Ovary (tissue), 9 donors: Measurements from ENCODE around the gene ARHGAP8. TPM values are rescaled to one million over a fixed set of nuclear protein-coding genes. Genes with fewer than 3 reads are reported as not detected.

ENCODE experiments used
- DNase-seq, 5 donors: peaks; one replicate each; pipeline ENCODE4 v3.0.0-alpha.2; 2019 to 2020
- H3K27ac ChIP-seq, 2 donors: fragments of 200-600 bp; one replicate each; pipeline versions ENCODE4 v1.5.1 to v1.8.0; 2019 to 2022
- H3K27me3 ChIP-seq: fragments of 200-600 bp; one replicate; pipeline ENCODE4 v1.8.0; 2022
- H3K36me3 ChIP-seq: fragments of 200-600 bp; sonication (generic); one replicate; pipeline ENCODE4 v1.5.1; 2019
- H3K4me1 ChIP-seq: one replicate; pipeline ENCODE4 v1.8.1; 2013; ENCODE audit warnings: mild to moderate bottlenecking, moderate library complexity; ENCODE audit not compliant: insufficient read depth
- H3K4me3 ChIP-seq: fragments of 200-600 bp; sonication (generic); one replicate; pipeline ENCODE4 v1.5.1; 2017
- H3K9me3 ChIP-seq, 2 donors: fragments of 200-600 bp in 1 of 2; sonication (generic) in 1 of 2; one replicate each; pipeline versions ENCODE4 v1.5.1 to v1.8.1; 2013 to 2019; ENCODE audit warnings: mild to moderate bottlenecking in 1 of 2, moderate library complexity in 1 of 2
- EP300 ChIP-seq: sonication (generic); formaldehyde crosslinking; IDR thresholded peaks from one replicate; pipeline ENCODE4 v1.6.1; 2017; ENCODE audit warnings: antibody characterized with exemption
- POLR2A ChIP-seq: fragments of 450-650 bp; IDR thresholded peaks from one replicate; pipeline ENCODE4 v1.6.1; 2017; ENCODE audit warnings: antibody characterized with exemption, mild to moderate bottlenecking, moderate library complexity
- WGBS, 3 donors: extraction: QIAGEN DNeasy Blood & Tissue Kit in 1 of 3; methylation state at CpG; one replicate each; pipeline versions ENCODE4 v1.1.5 to v1.1.7; 2013 to 2017; 5-methylcytosine and 5-hydroxymethylcytosine counted together
- intact Hi-C, 4 donors: fragments of 100-400 bp; cut with DNase I; formaldehyde crosslinking; loops; one replicate each; pipeline versions ENCODE4 v1.11.0 to v1.15.1; 2022 to 2023
- polyA plus RNA-seq, 2 donors: library from polyadenylated mRNA; stranded (reverse); fragments of 200-250 nt in 1 of 2; fragments of 350-450 nt in 1 of 2; fragmentation: Illumina TruSeq in 1 of 2; extraction: RNeasy Lipid Tissue Mini Kit (QIAGEN cat#74804) in 1 of 2; gene quantifications; one replicate each; pipeline ENCODE4 v1.2.3, GENCODE V29; 2013 to 2014
- total RNA-seq, 7 donors: library from RNA; depleted of rRNA in 2 of 7; stranded (reverse); fragments of >200 nt in 2 of 7; fragmentation: NEBNext Ultra II Directional in 3 of 7; extraction: Animal tissue kit (Norgen Biotek cat#: 25700) in 3 of 7; gene quantifications; one replicate each; pipeline versions ENCODE4 v1.1.0 to v1.2.4, GENCODE V29; 2016 to 2023
- TF ChIP-seq, protein P1 (sequence below), 3 donors: fragments of 450-650 bp in 2 of 3; fragments of 200-600 bp in 1 of 3; IDR thresholded peaks; one replicate each; pipeline versions ENCODE4 v1.5.1 to v1.8.0; 2016 to 2022; ENCODE audit warnings: antibody characterized with exemption in 3 of 3, mild to moderate bottlenecking in 1 of 3
- donor health status: DM: no; HTN: no; CAD: no; lungs with moderate emphysema.
- donor health status: DM: no; HTN: no; CAD: no.
- donor health status: Bipolar disorder and iron deficiency.
- donor health status: DM: yes; HTN: yes; CAD: no.
- donor health status: DM: no; HTN: no; CAD: no.
- donor health status: DM: yes; HTN: yes; CAD: no.

ARHGAP8 gene
- total and polyA plus RNA-seq, 9 donors, result 0.45 to 23.8 (median 2.1) TPM

DNA sequence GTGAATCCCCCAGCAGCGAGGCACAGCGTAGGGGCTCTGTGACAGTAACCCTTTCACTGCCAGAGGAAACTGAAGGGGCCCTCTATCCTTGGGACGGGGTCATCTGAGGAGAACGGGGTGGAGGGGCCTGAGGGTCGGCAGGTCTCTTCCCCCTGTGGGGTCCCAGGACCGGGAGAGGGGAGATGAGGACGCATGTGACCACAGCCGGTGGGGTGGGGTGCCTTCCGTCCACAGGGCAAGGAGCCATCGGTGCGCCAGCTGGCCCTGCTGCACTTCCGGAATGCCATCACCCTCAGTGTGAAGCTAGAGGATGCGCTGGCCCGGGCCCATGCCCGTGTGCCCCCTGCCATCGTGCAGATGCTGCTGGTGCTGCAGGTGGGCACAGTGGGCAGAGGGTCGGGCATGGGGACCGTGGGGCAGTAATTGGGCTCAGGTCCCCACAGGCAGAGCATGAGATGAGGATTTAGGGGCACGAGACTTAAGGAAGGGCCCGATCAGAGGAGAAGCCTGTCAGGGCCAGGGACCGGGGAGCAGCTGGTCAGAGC, 20.3 kb upstream of the ARHGAP8 start:
- TF ChIP-seq POLR2A, result no peak
- TF ChIP-seq, protein P1, sequence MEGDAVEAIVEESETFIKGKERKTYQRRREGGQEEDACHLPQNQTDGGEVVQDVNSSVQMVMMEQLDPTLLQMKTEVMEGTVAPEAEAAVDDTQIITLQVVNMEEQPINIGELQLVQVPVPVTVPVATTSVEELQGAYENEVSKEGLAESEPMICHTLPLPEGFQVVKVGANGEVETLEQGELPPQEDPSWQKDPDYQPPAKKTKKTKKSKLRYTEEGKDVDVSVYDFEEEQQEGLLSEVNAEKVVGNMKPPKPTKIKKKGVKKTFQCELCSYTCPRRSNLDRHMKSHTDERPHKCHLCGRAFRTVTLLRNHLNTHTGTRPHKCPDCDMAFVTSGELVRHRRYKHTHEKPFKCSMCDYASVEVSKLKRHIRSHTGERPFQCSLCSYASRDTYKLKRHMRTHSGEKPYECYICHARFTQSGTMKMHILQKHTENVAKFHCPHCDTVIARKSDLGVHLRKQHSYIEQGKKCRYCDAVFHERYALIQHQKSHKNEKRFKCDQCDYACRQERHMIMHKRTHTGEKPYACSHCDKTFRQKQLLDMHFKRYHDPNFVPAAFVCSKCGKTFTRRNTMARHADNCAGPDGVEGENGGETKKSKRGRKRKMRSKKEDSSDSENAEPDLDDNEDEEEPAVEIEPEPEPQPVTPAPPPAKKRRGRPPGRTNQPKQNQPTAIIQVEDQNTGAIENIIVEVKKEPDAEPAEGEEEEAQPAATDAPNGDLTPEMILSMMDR (IDR thresholded peaks at IDR 0.05), result no peak
- TF ChIP-seq EP300, result no peak
- intact Hi-C loops, result no loop called here

DNA sequence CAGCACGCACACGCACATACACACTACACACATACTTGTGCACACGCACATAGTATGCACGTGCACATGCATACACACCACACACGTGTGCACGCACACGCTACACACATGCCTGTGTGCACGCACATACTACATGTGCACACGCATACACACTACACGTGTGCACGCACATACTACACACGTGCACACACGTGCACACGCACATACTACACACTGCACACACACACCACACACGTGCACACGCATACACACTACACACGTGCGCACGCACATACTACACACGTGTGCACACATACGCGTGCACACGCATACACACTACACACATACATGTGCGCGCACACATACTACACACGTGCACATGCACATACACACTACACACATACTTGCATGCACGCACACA, 19.7 kb upstream of the ARHGAP8 start:
- no peaks in the 10 kb centered on the region for H3K9me3 ChIP-seq
- TF ChIP-seq POLR2A (no peak), EP300 (no peak)
- TF ChIP-seq, protein P1 (IDR thresholded peaks at IDR 0.05), result no peak
- WGBS, 3 donors, result 87 to 91% (median 89%) methylated on average over 27 of the region's 27 CpGs
- DNase-seq, result no peak
- intact Hi-C loops, result no loop called here
- H3K27me3 ChIP-seq, result no peaks in the 10 kb centered on the region
- peaks cover 9% of the 10 kb centered on the region for H3K4me1 ChIP-seq
- no peaks in the 10 kb centered on the region for H3K36me3 ChIP-seq
- no peak overlapping the region for H3K27ac ChIP-seq
- H3K4me3 ChIP-seq, result no peak overlapping the region

More for the DNA sequence above, 20.3 kb upstream of the ARHGAP8 start:
- WGBS, 3 donors, result 86 to 91% (median 86%) methylated on average over 21 of the region's 21 CpGs
- Histone ChIP-seq H3K4me3 (no peak overlapping the region), H3K36me3 (no peaks in the 10 kb centered on the region), H3K4me1 (peaks cover 9% of the 10 kb centered on the region), H3K27me3 (no peaks in the 10 kb centered on the region), H3K9me3 (no peaks in the 10 kb centered on the region), H3K27ac (no peak overlapping the region)
- no peak for DNase-seq

DNA sequence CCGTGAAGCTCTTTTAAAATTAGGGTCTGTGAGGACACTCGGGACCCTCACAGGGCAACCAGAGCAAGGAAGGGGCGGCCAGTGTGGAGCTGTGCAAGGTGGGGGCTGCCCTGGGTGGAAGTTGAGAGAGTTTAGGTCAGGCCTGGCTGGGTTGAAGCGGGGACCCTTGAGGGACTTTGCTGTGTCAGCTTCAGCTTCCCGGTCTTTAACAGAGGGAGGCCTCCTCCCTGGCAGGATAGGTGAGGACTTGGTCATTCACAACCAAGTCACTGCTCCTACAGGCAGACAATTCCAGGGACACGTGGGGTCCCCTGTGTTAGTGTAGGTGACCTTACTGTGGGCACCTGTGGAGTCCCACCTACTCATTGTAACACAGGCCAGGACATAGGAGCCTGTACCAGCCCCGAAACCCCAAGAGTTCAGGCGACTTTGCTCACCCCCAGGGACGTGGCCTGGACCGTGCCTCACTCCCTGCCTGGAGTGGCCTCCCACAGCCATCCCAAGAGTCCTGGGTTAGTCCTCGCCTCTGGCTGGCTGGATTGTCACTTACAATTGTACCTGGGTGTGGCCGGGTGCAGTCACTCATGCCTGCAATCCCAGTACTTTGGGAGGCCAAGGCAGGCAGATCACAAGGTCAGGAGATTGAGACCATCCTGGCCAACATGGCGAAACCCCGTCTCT, 18.8 kb upstream of the ARHGAP8 start:
- Histone ChIP-seq H3K4me3 (no peak overlapping the region), H3K27ac (no peak overlapping the region), H3K27me3 (no peaks in the 10 kb centered on the region), H3K36me3 (no peaks in the 10 kb centered on the region), H3K4me1 (peaks cover 9% of the 10 kb centered on the region), H3K9me3 (no peaks in the 10 kb centered on the region)
- no peak for TF ChIP-seq POLR2A
- TF ChIP-seq, protein P1 (IDR thresholded peaks at IDR 0.05), result no peak
- no peak for TF ChIP-seq EP300
- 82 to 90% (median 88%) methylated on average over 14 of the region's 14 CpGs for WGBS, 3 donors
- intact Hi-C loops, result loop anchor here in 1 of 4 donors (2.0 kb wide), 1 partner anchor 37 kb away; no protein-coding TSS in a partner anchor
- DNase-seq, result no peak

DNA sequence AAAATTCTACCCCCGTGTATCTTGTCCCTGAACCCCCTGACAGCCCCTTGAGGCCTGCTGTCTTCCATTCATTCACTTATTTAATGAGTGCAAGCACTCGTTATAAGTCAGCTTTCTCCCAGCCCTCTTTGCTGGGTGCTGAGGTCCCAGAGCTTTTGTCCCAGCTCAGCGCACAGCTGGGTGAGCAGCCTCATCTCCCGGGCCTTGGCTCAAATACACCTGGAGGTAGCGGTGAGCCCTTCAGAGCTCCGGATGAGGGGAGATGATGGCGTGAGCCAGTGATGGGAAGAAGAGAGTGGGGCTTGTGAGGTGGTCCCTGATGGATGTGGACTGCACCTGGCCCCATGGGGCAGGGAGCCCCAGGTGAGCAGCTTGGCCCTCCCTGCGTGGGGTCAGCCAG, 18.1 kb upstream of the ARHGAP8 start:
- no peak overlapping the region for H3K4me3 ChIP-seq
- H3K27me3 ChIP-seq, result no peaks in the 10 kb centered on the region
- WGBS, 3 donors, result 75 to 86% (median 80%) methylated on average over 8 of the region's 8 CpGs
- H3K36me3 ChIP-seq, result no peaks in the 10 kb centered on the region
- H3K27ac ChIP-seq, result no peak overlapping the region
- TF ChIP-seq, protein P1 (IDR thresholded peaks at IDR 0.05), result no peak
- no peak for TF ChIP-seq EP300
- no peak for TF ChIP-seq POLR2A
- no peaks in the 10 kb centered on the region for H3K9me3 ChIP-seq
- H3K4me1 ChIP-seq, result peaks cover 6% of the 10 kb centered on the region
- no peak for DNase-seq
- intact Hi-C loops, result loop anchor here in 1 of 4 donors (2.0 kb wide), 1 partner anchor 37 kb away; no protein-coding TSS in a partner anchor
